Activated naive CD8-positive, alpha-beta T cell treated with anti-CD3 and anti-CD28 coated beads, Interleukin-2, amount 50 U/mL, for 16 hours (primary cell): Measurements from ENCODE around the gene ALDOC.
A peak's percentile ranks its signal among the peaks of the same experiment; 100 is the strongest.

Experiments used
- DNase-seq: peaks from one replicate; pipeline ENCODE4 v3.0.0-alpha.2; 2020; ENCODE audit warnings: low read depth, low spot score

Gene ALDOC

DNA sequence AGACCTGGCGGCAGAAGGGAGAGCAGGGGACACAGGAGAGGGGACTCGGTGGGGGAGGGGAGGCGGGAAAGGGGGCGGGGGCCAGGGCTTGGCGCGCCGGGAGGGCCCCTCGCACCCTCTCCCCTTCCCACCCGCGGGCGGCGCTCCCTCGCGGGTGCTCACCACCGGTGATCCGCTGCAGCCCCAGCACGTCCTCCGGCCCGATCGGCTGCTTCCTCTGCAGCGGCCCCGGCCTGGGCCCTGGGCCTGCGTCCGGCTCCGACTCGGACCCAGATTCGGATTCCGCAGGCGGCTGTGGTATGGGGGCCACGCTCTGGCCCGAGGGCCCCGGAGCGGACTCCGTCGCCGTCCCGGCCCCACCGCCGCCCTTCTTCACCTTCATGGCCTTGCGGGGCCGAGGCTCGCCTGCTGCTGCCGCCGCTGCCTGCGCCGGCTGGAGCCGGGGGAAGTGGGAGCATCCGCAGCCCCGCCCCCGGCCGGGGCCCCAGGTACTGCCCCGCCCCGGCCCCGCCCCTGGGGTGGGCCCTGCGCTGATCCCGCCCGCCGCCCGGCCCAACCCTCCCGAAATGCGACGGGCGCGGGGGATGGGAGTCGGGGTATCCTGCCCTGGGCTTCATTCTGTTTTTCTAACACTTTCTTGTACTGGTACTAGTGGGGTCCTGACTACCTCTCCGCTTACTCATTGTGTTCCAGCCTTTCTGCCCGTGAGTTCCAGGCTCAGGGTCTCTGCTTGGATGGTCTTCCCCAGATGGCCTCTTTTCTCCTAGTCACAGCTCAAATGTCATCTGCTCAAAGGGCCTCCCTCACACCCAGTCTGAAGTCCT lies 24.3 kb downstream of the ALDOC start, which contains the start of gene UNC119:
Gene UNC119 (minus strand): TSS at position 449 of the 824 bp plus-strand sequence. CDS start 67 bp downstream, at position 382.
- DNase-seq = peak; percentile 59

DNA sequence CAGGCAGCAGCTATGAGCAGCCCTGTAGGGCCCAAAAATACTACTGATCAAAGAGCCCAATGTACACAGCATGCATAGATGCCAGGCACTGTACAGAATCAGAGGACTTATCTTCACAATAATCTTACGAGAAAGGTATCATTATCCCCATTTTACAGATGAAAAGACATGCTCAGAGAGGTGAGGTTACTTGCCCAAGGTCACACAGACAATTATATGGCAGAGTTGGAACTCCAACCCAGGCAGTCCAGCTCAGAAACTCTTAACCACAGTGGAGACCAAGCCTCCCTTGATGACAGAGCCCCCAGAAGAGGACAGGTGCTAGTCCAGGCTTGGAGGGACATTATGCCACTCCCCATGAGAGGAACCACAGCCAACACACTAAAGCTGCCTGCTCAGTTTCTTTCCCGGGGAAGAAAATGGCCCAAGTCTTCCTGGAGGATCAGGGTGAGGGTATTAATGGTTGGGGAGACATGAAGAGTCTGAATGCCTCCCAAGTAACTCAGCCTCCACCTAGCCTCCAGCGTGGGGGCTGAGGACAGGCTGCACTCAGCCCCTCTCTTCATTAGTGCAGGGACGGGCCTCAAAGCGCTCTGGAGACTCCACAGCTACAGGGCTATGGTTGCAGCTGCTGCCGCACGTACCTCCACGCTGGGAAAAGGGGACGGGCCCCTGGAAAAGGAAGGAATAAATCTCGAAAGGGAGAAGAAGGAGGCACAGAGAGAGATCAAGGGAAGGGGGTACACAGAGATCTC lies 25.1 kb downstream of the ALDOC start:
- DNase-seq = no peak

- DNase-seq = no peak
Measured at GRCh38 chr17:28550858-28551257, 25.8 kb downstream of the ALDOC start.

GRCh38 chr17:28549236-28550132 lies 27.2 kb downstream of the ALDOC start:
- DNase-seq = no peak

- DNase-seq = no peak
Measured at GRCh38 chr17:28548417-28549130, 28.1 kb downstream of the ALDOC start.

DNA sequence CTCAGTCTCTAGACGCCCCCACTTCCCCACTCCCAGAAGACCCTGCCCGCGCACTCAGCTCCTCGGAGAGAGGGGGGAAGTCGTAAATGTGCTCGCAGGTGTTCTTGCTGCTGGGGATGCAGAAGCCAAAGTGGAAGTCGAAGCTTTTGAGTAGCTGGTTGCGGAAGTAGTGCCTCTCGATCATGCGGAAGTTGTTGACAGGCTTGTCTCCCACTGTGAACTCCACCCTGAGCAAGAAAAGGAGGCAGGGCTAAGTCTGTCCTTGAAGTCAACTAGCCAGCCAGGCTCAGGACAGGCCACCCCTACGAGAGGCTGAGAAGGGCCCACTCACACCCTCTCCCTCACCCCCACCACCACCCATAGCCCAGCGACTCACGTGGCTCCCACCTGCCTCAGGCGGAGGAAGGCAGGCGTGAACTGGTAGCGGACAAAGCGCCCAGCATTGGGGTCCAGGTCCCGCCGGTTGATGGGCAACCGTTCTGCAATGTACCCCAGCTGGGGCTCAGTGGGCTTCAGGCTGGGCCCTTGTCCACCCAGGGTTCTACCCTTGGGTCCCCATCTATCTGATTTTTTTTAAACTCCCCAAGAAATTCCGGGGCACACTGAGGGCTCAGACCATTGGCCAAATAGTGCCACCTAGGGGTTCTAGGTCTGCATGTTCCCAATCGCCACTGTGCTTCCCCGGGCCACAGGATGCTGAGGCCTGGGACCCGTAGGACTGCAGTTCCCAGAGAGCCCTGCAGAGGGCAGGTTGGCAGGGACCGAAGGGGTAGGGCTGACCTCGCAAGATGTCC lies 28.9 kb downstream of the ALDOC start:
- peak; percentile 13 for DNase-seq

DNA sequence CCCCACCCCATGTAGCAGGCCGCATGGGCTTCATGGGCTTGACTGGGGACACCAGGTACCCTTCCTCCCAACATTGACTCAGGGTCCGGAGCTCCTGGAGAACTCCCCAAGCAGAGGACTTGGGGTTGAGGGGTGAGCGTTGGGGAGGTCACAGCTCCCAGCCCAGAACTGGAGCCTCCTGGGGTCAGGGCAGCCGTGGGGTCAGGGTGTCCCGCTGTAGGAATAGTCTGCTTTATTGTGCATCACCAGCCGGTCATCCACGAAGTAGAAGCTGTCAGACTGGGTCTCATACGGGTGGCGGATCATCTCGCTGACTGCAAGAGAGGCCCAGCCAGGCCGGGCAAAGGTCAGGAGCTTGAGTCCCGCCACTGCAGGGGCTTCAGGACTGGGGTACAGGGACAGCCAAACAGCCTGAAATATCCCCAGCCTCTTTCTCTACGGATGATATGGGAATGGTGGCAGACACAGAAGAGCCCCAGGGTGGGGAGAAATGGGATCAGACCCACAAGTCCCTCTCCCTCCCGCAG lies 29.5 kb downstream of the ALDOC start:
- DNase-seq = no peak

DNA sequence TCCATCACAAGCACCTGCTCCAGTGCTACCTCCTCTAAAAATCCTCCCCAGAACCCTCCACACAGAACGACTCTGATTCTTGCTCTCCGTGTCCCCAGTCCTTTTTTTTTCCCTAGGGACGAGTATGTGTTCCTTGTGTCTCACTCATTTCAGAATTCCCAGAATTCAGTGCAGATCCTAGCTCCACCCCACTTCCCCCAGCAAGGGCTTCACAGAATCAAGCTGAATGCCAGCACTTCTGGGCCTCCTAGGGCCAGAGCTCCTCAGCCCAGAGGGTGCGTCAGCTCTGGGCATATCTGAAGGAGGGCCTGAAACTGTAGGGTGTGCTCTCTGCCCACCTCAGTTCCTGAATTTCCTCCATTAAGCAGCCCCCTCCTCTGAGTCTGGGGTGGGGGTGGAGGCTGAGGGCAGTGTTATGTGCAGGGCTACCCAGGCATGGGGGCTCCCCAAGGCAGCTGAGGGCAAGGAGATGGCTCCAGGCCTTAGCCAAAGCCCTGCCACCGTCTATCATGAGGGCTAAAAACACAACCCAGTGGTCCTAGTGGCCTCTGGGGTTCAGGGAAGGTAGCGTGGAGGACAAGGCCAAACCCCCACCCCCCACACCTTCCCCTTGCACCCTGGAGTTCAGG lies 30.8 kb downstream of the ALDOC start:
- no peak for DNase-seq

DNA sequence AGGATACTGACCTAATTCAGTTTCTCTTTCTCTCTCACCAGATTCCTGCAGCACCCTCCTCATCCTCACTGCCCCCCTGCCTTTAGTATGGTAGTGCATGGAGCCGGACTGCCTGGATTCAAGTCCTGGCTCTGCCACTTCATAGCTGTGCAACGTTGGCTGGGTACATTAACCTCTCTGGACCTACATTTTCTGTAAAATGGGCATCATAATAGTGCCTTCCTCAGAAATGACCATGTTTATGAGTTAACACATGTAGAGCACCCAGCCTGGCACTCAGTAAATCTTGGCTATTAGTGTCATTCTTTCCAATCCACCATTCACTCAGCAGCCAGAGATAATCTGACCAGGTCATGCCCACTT lies 31.6 kb downstream of the ALDOC start:
- DNase-seq = no peak

DNA sequence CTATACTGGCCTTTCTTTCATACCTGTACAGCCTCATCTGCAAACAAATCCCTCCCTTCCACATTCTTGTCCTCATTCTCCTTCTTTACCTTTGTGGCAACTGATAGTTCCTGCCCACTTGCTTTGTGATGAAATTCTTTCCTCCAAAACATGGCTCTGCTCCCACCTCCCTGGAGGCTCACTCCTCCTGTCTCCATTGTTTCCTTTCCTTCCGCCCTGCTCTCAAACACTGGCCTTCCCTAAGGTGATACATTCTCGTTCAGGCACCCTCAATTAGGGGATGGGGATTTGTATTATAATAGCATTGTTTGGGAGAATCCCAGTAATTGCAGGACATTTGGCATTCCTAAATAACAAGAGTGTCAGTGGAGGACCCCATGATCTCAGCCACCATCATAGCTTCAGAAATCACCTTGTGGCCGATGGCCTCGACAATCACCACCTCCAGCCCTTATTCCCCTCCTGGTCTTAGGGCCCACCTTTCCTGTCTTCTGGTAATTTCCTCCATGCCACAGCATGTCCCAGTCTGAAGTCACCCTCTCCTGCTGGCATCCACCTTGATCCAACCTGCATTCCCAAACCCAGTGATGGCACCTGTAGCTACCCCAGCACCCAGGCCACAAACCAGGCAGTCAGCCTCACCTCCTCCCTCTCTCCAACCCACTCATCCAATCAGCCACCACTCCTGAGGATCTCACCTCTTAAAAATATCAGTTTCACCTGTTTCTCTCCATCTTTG lies 32.1 kb downstream of the ALDOC start:
- DNase-seq = no peak

DNA sequence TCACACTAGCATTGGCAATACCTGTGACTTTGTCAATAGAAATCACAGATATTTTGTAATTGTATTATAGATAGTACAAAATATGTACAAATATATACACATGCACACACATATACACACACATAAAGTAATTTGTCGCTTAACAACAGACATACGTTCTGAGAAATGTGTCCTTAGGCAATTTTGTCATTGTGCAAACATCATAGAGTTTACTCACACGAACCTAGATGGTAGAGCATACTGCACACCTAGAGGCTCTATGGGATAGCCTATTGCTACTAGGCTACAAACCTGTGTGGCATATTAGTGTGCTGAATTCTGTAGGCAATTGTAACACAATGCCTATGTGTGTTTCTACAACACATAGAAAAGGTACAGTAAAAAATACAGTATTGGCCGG lies 35.3 kb downstream of the ALDOC start:
- no peak for DNase-seq

DNA sequence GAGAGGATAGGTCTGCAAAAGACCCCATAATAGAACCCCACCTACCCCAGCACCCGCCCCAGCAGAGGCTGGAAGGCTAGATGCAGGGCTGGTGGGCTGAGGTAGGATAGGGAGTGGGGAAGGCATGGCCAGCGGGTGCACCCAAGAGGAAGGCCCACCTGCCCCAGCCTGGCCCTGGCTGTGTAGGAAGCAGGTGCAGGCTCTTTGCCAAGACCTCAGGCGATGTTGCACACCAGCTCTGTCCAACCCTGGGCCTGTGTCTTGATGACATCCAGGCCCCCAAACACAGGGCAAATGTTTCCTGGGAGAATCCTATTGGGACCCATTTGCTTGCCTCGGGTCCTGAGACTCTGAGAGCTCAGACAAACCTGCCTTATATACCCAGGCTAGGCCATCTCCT lies 36.5 kb downstream of the ALDOC start:
- no peak for DNase-seq

GRCh38 chr17:28538296-28538895 lies 38.3 kb downstream of the ALDOC start:
- no peak for DNase-seq

DNA sequence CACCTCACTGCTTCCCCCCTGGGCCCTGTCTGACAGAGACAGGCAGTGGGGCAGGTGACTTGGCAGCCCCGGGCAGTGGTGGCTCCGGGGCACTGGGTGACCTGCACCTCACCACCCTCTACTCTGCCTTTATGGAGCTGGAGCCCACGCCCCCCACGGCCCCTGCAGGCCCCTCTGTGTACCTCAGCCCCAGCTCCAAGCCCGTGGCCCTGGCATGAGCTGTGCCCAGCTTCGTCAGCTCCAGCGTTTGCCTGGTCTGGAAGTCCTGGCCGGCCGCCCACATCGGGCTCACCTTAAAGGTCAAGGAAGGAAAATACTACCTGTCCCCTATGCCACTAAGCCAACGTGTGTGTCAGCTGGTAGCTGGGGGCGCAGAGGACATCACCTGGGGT lies 39.5 kb downstream of the ALDOC start:
- DNase-seq = no peak

- no peak for DNase-seq
Measured at GRCh38 chr17:28536532-28537218, 40.0 kb downstream of the ALDOC start.

GRCh38 chr17:28534740-28535375 lies 41.8 kb downstream of the ALDOC start:
- DNase-seq = no peak

GRCh38 chr17:28533091-28533807 lies 43.4 kb downstream of the ALDOC start:
- no peak for DNase-seq
